GM10266 (cell line): ENCODE data around the gene ATAD3A.

Experiments used
- DNase-seq: peaks from one replicate; pipeline ENCODE4 v3.0.0; 2012; ENCODE audit errors: extremely low spot score
- TF ChIP-seq, protein P1 (sequence below): IDR thresholded peaks from 2 replicates; pipeline ENCODE4 v1.5.1; 2012; ENCODE audit warnings: mild to moderate bottlenecking, low read depth; ENCODE audit not compliant: control insufficient read depth, insufficient read depth; ENCODE audit errors: missing control alignments

ATAD3A gene

DNA sequence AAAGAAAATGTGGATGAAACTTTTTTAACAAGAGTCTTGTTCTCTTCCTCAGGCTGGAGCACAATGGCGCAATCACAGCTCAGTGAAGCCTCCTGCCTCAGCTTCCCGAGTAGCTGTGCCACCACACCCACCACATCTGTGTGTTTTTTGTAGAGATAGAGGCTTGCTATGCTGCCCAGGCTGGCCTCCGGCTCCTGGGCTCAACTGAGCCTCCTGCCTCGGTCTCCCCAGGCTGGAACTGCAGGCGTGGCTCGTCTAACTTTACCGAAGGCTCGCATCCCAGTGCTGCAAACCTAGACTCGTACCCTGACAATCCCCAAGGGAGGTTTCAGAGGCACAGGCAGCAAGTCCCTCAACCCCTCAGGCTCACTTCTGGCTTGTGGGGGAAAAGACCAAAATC, 48.2 kb downstream of the ATAD3A start:
- TF ChIP-seq, protein P1, sequence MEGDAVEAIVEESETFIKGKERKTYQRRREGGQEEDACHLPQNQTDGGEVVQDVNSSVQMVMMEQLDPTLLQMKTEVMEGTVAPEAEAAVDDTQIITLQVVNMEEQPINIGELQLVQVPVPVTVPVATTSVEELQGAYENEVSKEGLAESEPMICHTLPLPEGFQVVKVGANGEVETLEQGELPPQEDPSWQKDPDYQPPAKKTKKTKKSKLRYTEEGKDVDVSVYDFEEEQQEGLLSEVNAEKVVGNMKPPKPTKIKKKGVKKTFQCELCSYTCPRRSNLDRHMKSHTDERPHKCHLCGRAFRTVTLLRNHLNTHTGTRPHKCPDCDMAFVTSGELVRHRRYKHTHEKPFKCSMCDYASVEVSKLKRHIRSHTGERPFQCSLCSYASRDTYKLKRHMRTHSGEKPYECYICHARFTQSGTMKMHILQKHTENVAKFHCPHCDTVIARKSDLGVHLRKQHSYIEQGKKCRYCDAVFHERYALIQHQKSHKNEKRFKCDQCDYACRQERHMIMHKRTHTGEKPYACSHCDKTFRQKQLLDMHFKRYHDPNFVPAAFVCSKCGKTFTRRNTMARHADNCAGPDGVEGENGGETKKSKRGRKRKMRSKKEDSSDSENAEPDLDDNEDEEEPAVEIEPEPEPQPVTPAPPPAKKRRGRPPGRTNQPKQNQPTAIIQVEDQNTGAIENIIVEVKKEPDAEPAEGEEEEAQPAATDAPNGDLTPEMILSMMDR: no peak
- DNase-seq: no peak

DNA sequence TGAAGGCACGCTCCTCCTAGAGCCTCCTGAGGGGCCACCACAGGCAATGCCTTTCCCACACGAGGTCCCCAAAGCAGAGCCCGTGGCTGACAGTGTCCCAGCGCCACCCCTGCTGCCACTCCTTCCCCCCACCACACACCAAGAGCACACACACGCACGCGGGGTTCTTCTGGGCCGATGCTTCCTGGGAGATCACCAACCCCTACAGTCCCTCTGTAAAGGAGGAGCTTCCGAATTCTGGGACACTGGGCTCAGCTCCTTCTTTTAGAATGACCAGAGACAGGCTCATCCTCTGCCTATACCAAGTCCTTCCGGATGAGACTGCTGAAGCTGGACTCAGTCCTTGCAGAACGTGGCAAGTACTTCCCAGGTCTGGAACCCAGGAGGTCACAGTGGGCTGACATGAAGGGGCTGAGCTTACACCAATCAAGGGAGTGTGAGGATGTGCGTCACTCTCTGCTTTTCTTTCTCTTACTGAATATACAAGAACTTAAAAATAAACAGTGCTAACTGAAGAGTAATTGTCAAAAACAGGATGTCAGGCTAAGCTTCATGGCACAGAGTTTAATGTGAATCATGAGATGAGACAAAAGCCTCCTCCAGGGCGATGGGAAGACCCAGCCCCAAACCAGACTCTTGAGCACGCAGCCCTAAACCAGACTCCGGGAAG, 50.0 kb downstream of the ATAD3A start:
- TF ChIP-seq, protein P1: no peak
- no peak for DNase-seq

DNA sequence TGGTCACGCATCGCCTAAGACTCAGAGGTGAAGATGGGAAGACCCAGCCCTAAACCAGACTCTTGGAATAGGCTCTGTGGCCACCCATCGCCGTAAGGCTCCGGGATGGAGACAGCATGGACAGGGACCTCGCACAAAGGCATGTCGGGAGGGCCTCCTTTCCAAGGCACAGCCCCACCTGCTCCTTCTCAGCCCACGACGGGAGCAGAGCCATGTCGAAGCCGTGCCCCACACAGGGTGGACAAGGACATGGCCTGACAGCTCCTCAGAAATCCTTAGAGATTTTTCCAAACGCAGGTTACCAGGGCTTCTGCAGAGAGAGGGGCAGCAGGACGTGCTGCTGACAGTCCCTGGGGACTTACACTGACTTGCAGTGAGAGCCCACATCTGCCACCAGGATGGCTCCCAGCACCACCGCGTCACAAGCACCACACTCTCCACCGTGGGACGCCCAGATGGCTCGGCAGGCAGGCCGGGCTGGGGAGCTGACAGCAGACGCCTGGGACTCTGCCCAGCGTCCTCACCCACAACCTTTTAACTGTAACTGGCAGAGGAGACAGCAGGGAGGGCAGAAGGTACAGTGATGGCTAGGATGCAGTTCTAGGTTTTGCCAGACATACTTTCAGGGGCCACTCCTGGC, 50.7 kb downstream of the ATAD3A start:
- TF ChIP-seq, protein P1: no peak
- DNase-seq: no peak

DNA sequence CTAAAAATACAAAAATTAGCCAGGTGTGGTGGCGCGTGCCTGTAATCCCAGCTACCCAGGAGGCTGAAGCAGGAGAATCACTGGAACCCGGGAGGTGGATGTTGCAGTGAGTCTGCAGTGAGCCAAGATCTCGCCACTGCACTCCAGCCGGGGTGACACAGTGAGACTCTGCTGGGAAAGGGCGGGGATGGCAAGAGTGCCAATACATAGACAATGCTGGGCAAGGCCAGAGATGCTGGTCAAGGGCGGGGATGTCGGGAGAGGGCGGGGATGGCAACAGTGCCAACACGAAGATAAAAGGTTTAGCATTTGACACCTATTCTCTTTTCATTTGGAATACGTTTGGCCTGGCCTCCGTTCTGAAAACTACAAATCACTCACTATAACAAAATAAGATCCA, 51.7 kb downstream of the ATAD3A start:
- TF ChIP-seq, protein P1: no peak
- no peak for DNase-seq

DNA sequence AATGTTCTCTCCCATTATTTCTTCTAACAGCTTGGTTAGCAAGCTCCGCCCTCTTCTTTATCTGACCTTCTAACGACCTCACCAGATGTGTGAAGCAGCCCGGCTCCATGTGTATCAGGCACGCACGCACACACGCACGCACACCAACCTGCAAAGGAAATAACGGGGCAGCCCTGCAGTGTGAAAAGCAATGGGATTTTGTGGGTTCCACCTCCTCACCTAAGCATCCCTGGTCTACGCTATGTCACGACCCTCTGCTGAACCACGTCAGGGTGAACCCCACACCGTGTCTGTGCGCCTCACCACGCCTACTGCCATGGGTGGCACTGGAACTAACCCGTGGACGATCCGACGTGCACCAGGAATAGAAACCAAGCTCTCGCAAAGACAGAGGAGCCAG, 52.3 kb downstream of the ATAD3A start:
- TF ChIP-seq, protein P1: no peak
- no peak for DNase-seq

DNA sequence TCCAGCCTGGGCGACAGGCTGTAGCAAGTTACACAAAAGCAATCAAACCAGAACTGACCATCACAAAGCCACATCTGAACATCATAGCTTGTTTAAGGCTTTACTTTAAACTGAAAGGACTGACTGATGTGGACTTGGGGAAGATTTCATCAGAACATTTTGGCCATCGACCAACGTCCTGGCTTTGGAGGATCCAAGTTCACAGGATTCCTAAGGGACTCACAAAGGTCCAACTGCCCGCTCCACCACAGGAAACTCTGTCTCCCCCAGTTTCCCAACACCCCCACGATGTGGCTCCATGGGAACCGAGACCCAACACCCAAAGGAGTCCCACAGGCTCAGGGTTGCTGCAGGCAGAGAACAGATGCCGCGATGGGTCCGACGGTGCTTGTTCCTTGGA, 53.4 kb downstream of the ATAD3A start:
- TF ChIP-seq, protein P1: no peak

DNA sequence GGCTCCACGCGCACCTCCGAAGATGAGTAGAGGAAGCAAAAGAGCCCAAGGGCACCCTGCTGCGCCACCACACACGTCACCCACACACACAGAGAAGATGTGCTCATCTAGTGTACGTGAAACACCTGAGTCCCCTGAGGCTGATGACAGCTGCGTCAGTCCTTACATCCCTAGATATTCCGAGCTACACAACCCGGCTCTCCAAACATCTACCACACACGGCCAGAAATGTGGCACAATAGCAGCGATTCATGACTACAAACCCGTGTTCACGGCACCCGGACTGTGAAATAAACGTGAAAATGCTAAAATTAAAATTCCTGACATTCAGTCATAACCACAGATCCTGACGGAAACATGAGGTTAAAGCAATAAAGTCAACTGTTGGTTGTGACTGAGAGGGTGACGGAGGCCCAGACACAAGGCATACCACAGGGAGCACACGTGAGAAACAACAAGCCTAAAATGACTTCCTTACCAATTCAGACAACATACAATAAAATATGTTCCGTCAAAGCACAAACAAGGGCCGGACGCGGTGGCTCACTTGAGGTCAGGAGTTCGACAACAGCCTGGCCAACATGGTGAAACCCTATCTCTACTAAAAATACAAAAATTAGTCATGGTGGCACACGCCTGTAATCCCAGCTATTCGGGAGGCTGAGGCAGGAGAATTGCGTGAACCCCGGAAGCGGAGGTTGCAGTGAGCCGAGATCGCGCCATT, 55.4 kb downstream of the ATAD3A start:
- TF ChIP-seq, protein P1: no peak
- no peak for DNase-seq

More for the DNA sequence above, 53.4 kb downstream of the ATAD3A start:
- no peak for DNase-seq
